Stimulated activated naive B cell treated with anti-CD40 and anti-IgM and Interleukin-4, amounts not matched to agents 10 μg/mL and 1 μg/mL and 100 μg/mL, for 72 hours (primary cell): ENCODE results near the gene PRKG1.

Source experiments
- ATAC-seq, 2 donors: fragments of 150-1000 bp; cut with Tn5 transposase; replicated peaks; 2 replicates each; pipeline ENCODE4 v1.10.0; 2021; ENCODE audit warnings: moderate library complexity in 1 of 2
- DNase-seq: peaks from one replicate; pipeline ENCODE4 v3.0.0; 2021
- H3K27ac Mint-ChIP-seq: one replicate; pipeline ENCODE4 v1.8.0; 2022; ENCODE audit warnings: mild to moderate bottlenecking, mixed read lengths
- H3K27me3 Mint-ChIP-seq, 2 donors: one replicate each; pipeline ENCODE4 v1.8.0; 2022; ENCODE audit warnings: mixed read lengths in 2 of 2
- H3K36me3 Mint-ChIP-seq, 2 donors: one replicate each; pipeline ENCODE4 v1.8.0; 2022; ENCODE audit warnings: mixed read lengths in 2 of 2, mild to moderate bottlenecking in 1 of 2
- H3K4me1 Mint-ChIP-seq, 2 donors: one replicate each; pipeline ENCODE4 v1.8.0; 2022; ENCODE audit warnings: mixed read lengths in 2 of 2, mild to moderate bottlenecking in 1 of 2
- H3K4me3 Mint-ChIP-seq, 2 donors: one replicate each; pipeline ENCODE4 v1.8.0; 2022; ENCODE audit warnings: mild to moderate bottlenecking in 2 of 2, mixed read lengths in 2 of 2, moderate library complexity in 1 of 2
- H3K9me3 Mint-ChIP-seq, 2 donors: one replicate each; pipeline ENCODE4 v1.8.0; 2022; ENCODE audit warnings: mixed read lengths in 2 of 2, mild to moderate bottlenecking in 1 of 2

Gene PRKG1

GRCh38 chr10:51596695-51597094, 522.4 kb downstream of the PRKG1 start:
- no peaks in the 10 kb centered on the region for H3K27me3 Mint-ChIP-seq
- ATAC-seq (no peak), DNase-seq (no peak)
- H3K4me3 Mint-ChIP-seq = no peak overlapping the region
- H3K4me1 Mint-ChIP-seq = no peaks in the 10 kb centered on the region
- H3K27ac Mint-ChIP-seq = no peak overlapping the region
- no peaks in the 10 kb centered on the region for H3K9me3 Mint-ChIP-seq
- H3K36me3 Mint-ChIP-seq = no peaks in the 10 kb centered on the region

DNA sequence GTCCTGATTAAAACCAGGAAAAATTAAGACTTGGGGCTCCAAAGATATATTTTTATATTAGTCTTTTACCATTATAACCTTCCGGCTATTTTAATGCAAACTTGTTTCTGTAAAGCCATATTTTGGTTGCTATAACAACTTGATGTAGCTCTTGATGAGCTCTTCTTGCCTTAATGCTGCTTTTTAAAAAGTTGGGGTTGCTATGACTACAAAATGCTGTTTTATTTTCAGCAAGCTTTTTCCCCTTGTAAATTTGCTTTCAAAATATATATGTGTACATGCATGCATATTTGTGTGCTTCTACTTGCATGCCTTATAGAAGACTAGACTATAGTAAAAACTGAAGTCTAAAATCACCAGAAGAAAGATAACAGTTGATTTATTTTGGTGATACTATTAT, 525.4 kb downstream of the PRKG1 start:
- no peaks in the 10 kb centered on the region for H3K27me3 Mint-ChIP-seq
- H3K9me3 Mint-ChIP-seq = no peaks in the 10 kb centered on the region
- H3K4me1 Mint-ChIP-seq = no peaks in the 10 kb centered on the region

GRCh38 chr10:51602326-51602725, 528.0 kb downstream of the PRKG1 start:
- Mint-ChIP-seq H3K4me3 (no peak overlapping the region), H3K9me3 (no peaks in the 10 kb centered on the region), H3K27me3 (no peaks in the 10 kb centered on the region), H3K36me3 (no peaks in the 10 kb centered on the region), H3K4me1 (no peaks in the 10 kb centered on the region), H3K27ac (no peak overlapping the region)
- DNase-seq (no peak), ATAC-seq (no peak)

More for the DNA sequence above, 525.4 kb downstream of the PRKG1 start:
- Mint-ChIP-seq H3K4me3 (no peak overlapping the region), H3K36me3 (no peaks in the 10 kb centered on the region), H3K27ac (no peak overlapping the region)
- DNase-seq (no peak), ATAC-seq (no peak)

GRCh38 chr10:51604579-51604978, 530.3 kb downstream of the PRKG1 start:
- Mint-ChIP-seq H3K4me1 (no peaks in the 10 kb centered on the region), H3K4me3 (no peak overlapping the region), H3K9me3 (peaks cover 0 to 4% of the 10 kb centered on the region in 2 donors), H3K27me3 (peaks cover 0 to 5% of the 10 kb centered on the region in 2 donors), H3K36me3 (no peaks in the 10 kb centered on the region), H3K27ac (no peak overlapping the region)
- no peak for ATAC-seq
- no peak for DNase-seq

DNA sequence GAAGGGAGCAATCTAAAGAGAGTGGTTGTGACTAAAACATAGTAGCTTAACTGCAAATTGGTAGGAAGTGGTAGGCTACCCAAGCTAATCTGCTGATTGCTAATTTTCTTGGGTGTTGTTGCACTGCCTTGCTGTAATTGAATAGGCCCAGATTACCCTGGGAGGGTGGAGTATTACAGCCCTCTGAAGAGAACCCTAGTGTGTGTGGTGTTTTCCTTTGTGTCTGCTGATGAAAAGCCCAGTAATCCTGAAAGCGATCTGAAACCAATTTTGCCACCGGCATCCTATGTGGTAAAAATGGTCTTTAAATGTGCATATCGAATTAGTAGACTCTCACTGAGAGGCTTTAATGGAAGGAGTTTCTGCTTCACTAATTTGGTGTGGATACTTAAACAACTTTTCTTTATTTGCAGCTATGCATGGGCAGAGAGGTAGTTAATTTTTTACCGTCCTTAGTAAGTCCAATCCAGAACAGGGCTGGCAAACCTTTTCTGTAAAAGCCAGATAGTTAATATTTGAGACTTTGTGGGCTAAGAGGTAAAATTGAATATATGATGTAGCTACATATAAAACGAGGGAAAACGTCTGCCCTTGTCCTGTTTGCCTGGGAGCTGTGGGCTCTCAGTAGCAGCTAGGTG, 532.7 kb downstream of the PRKG1 start:
- Mint-ChIP-seq H3K4me3 (no peak overlapping the region), H3K36me3 (no peaks in the 10 kb centered on the region), H3K9me3 (peaks cover 0 to 4% of the 10 kb centered on the region in 2 donors), H3K27ac (no peak overlapping the region), H3K27me3 (peaks cover 0 to 5% of the 10 kb centered on the region in 2 donors), H3K4me1 (no peaks in the 10 kb centered on the region)
- no peak for DNase-seq
- ATAC-seq = no peak

GRCh38 chr10:51607463-51607835, 533.2 kb downstream of the PRKG1 start:
- no peak overlapping the region for H3K27ac Mint-ChIP-seq
- no peaks in the 10 kb centered on the region for H3K36me3 Mint-ChIP-seq
- ATAC-seq (no peak), DNase-seq (no peak)
- H3K4me1 Mint-ChIP-seq = no peaks in the 10 kb centered on the region
- H3K9me3 Mint-ChIP-seq = peaks cover 0 to 4% of the 10 kb centered on the region in 2 donors
- H3K4me3 Mint-ChIP-seq = no peak overlapping the region
- peaks cover 0 to 5% of the 10 kb centered on the region in 2 donors for H3K27me3 Mint-ChIP-seq

GRCh38 chr10:51608211-51608610, 533.9 kb downstream of the PRKG1 start:
- Mint-ChIP-seq H3K9me3 (peaks cover 0 to 4% of the 10 kb centered on the region in 2 donors), H3K27ac (no peak overlapping the region), H3K36me3 (no peaks in the 10 kb centered on the region), H3K4me1 (no peaks in the 10 kb centered on the region), H3K27me3 (peaks cover 0 to 5% of the 10 kb centered on the region in 2 donors), H3K4me3 (no peak overlapping the region)
- DNase-seq (no peak), ATAC-seq (no peak)

- ATAC-seq (no peak), DNase-seq (no peak)
- no peak overlapping the region for H3K4me3 Mint-ChIP-seq
Measured at GRCh38 chr10:51615764-51616298, 541.5 kb downstream of the PRKG1 start.

DNA sequence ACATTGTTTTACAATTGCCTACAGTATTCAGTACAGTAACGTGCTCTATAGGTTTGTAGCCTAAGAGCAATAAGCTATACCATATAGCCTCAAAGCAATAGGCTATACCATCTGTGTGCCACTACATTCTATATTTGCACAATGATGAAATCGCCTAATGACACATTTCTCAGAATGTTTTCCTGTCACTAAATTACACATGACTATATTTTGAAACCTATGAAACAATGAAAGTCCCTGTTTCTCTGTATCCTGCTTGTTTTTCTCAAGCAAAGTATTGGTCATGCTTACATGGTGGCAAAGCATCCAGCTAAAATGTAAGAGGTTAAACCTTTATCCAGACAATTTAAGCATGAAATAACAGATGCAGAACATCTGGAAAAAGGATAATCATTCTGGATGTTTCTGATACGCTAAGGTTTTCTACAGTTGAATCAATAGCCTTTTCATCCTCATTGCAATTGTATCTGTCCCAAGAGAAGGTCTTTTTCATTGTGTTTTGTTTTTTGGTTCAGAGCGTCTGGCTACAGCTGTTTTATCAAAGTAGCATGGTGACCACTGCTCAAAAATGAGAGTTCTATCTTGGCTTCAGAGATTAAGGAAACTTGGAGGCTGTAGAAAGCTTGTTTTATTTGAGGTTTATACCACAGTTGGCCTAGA, 543.4 kb downstream of the PRKG1 start:
- no peaks in the 10 kb centered on the region for H3K36me3 Mint-ChIP-seq
- peaks cover 6 to 14% of the 10 kb centered on the region in 2 donors for H3K9me3 Mint-ChIP-seq
- no peak overlapping the region for H3K27ac Mint-ChIP-seq
- DNase-seq = no peak
- no peak for ATAC-seq
- H3K4me3 Mint-ChIP-seq = no peak overlapping the region
- H3K27me3 Mint-ChIP-seq = no peaks in the 10 kb centered on the region
- H3K4me1 Mint-ChIP-seq = no peaks in the 10 kb centered on the region

More at GRCh38 chr10:51615764-51616298, 541.5 kb downstream of the PRKG1 start:
- Mint-ChIP-seq H3K36me3 (no peaks in the 10 kb centered on the region), H3K27me3 (no peaks in the 10 kb centered on the region), H3K27ac (no peak overlapping the region), H3K9me3 (peaks cover 6 to 14% of the 10 kb centered on the region in 2 donors), H3K4me1 (no peaks in the 10 kb centered on the region)

DNA sequence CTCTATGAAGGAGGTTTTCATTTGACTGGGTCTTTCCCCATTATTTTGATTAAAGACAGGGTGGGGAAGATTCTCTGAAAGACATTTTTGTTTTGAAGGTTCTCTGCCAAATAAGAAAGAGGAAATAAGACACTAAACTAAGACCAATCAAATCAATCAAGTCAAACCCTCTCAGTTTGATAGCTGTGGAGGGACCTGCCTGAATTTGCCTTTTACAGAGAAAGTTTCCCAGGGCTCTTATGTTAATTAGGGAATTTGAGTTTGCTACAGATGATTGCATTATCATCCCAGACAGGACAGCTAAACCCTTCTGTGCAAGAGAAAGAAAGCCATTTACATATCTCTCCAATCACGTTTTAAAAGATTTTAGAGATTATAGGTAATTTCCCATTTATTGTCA, 545.1 kb downstream of the PRKG1 start:
- H3K36me3 Mint-ChIP-seq = no peaks in the 10 kb centered on the region
- no peak overlapping the region for H3K4me3 Mint-ChIP-seq
- peaks cover 6 to 13% of the 10 kb centered on the region in 2 donors for H3K9me3 Mint-ChIP-seq
- ATAC-seq (peak; percentile 39 to 56), DNase-seq (no peak)
- no peaks in the 10 kb centered on the region for H3K4me1 Mint-ChIP-seq
- H3K27me3 Mint-ChIP-seq = no peaks in the 10 kb centered on the region
- no peak overlapping the region for H3K27ac Mint-ChIP-seq

- H3K27me3 Mint-ChIP-seq = no peaks in the 10 kb centered on the region
Measured at GRCh38 chr10:51620131-51620530, 545.8 kb downstream of the PRKG1 start.

GRCh38 chr10:51624013-51624412, 549.7 kb downstream of the PRKG1 start:
- ATAC-seq (no peak), DNase-seq (no peak)
- Mint-ChIP-seq H3K9me3 (no peaks in the 10 kb centered on the region), H3K27ac (no peak overlapping the region), H3K36me3 (no peaks in the 10 kb centered on the region), H3K4me3 (no peak overlapping the region), H3K4me1 (no peaks in the 10 kb centered on the region), H3K27me3 (no peaks in the 10 kb centered on the region)

More at GRCh38 chr10:51620131-51620530, 545.8 kb downstream of the PRKG1 start:
- Mint-ChIP-seq H3K9me3 (peaks cover 4 to 10% of the 10 kb centered on the region in 2 donors), H3K4me3 (no peak overlapping the region), H3K27ac (no peak overlapping the region), H3K36me3 (no peaks in the 10 kb centered on the region), H3K4me1 (no peaks in the 10 kb centered on the region)
- DNase-seq = no peak
- ATAC-seq = peak in 1 of 2 donors; percentile 42

DNA sequence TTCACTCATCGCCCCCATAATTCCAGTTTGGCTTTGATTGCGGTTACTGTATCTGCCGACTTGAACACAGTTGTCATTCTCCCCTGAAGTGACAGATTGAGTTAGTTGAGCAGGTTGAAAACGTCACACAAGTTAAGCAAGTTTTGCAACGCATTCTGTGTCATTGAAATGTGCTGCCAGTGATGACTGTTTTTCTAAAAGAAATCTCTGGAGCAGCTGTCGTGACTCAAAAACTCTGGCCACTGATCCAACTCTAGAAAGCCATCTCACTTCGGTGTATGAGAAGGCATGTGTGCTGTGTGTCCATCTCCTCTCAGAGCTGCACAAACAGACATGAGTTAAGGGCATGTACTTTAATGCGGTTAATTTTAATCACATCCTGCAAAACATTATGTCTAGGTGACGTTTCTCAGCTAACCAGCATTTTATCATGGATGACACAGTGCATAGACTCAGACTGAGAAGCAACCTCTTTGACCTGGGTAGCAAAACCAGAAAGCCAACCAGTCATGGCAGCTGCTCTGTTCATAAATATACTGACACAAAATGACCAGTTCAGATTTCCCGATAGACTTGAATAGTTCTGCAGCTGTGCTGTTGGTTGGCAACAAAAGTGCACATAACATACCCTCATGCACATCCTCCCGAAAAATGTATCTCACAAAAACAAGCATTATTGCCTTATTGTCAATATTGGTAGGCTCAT, 555.8 kb downstream of the PRKG1 start:
- no peak overlapping the region for H3K27ac Mint-ChIP-seq
- DNase-seq = no peak
- H3K9me3 Mint-ChIP-seq = no peaks in the 10 kb centered on the region
- no peaks in the 10 kb centered on the region for H3K36me3 Mint-ChIP-seq
- H3K4me1 Mint-ChIP-seq = no peaks in the 10 kb centered on the region
- H3K27me3 Mint-ChIP-seq = no peaks in the 10 kb centered on the region
- H3K4me3 Mint-ChIP-seq = no peak overlapping the region
- ATAC-seq = no peak

DNA sequence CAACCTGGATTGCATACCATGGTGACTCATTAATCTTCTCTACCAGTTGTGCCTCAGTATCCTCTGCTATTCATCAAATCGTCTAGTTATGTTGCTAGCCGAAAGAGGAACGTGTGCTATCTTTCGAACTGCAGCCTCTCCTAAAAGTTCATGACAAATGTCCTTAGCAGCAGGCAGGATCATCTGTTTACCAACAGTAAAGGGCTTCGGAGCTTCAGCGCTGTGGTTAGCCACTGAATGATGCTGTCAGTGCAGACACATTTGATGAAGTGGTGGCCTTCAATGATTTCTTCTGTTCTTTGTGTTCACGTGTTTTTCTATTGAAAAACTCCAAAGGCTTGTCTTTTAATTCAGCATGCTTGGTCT, 556.3 kb downstream of the PRKG1 start:
- ATAC-seq = no peak
- H3K4me1 Mint-ChIP-seq = no peaks in the 10 kb centered on the region
- H3K36me3 Mint-ChIP-seq = no peaks in the 10 kb centered on the region
- H3K27me3 Mint-ChIP-seq = no peaks in the 10 kb centered on the region
- no peak overlapping the region for H3K4me3 Mint-ChIP-seq
- no peaks in the 10 kb centered on the region for H3K9me3 Mint-ChIP-seq
- H3K27ac Mint-ChIP-seq = no peak overlapping the region
- no peak for DNase-seq

- Mint-ChIP-seq H3K27me3 (no peaks in the 10 kb centered on the region), H3K4me3 (no peak overlapping the region), H3K36me3 (no peaks in the 10 kb centered on the region), H3K9me3 (no peaks in the 10 kb centered on the region), H3K27ac (no peak overlapping the region), H3K4me1 (no peaks in the 10 kb centered on the region)
- DNase-seq (no peak), ATAC-seq (no peak)
Measured at GRCh38 chr10:51635436-51635835, 561.1 kb downstream of the PRKG1 start.
